GM12874 (cell line): ENCODE measurements around the gene CNTNAP2.

Experiments used
- TF ChIP-seq, protein P1 (sequence below): IDR thresholded peaks from 2 replicates; pipeline ENCODE4 v1.5.1; 2011; ENCODE audit warnings: low read depth, mild to moderate bottlenecking, control low read depth, low read length, moderate library complexity; ENCODE audit not compliant: insufficient read depth

The CNTNAP2 gene

DNA sequence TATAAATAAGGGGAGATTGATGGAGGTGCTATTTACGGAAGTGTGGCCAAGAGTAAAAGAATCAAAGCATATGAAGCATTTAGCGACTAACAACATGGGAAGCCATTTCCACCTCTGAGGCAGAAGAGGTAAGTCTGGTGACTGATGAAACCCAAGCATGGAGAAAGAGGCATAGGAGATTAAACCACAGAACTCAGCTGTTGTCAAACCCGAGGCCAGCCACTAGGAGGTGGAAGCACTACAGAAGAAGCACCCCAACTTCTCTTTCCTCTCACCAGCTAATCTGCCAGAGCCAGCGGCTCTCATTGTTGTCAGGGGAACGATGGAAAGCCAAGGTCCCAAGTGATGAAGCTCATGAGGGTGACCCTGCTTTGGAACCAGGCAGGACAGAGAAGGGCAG, 19.6 kb upstream of the CNTNAP2 start:
- TF ChIP-seq, protein P1, sequence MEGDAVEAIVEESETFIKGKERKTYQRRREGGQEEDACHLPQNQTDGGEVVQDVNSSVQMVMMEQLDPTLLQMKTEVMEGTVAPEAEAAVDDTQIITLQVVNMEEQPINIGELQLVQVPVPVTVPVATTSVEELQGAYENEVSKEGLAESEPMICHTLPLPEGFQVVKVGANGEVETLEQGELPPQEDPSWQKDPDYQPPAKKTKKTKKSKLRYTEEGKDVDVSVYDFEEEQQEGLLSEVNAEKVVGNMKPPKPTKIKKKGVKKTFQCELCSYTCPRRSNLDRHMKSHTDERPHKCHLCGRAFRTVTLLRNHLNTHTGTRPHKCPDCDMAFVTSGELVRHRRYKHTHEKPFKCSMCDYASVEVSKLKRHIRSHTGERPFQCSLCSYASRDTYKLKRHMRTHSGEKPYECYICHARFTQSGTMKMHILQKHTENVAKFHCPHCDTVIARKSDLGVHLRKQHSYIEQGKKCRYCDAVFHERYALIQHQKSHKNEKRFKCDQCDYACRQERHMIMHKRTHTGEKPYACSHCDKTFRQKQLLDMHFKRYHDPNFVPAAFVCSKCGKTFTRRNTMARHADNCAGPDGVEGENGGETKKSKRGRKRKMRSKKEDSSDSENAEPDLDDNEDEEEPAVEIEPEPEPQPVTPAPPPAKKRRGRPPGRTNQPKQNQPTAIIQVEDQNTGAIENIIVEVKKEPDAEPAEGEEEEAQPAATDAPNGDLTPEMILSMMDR: no peak

DNA sequence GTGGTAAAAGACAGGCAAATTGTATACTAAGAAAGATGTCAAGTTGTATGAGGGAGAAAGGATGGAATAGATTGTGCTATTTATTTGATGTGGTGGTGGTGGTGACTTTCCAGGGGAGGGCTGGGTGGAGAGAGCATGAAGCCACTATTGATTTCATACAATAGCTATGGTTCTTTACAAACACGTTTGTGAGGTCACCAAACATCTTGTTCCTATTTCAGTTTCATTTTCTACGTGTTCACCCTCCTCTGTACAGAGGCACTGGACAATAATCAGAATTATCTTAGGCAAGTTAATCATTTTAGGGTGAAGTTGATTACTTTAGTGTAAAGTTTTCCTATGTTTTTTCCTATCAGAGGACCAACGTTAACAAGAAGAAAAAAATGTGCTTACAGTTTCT, 10.3 kb upstream of the CNTNAP2 start:
- TF ChIP-seq, protein P1: no peak

DNA sequence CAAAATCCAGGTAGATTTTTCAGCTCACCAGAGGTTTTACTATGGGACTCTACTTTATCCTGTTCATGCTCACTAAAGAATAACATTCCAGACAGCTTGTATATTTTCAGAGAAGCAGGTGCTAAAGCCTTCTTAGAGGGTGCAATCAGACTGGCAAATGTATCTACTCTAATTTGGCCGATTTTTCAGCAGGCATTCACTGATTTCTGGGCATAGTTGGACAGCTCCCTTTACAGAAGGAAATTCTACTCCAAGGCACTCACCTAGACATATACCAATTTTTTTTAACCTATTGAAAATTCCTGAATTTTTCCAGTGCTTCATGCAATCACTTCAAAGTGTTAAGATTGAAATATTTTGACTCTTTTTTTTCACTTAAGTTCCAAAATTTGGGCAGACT, 3.8 kb upstream of the CNTNAP2 start:
- TF ChIP-seq, protein P1: no peak

DNA sequence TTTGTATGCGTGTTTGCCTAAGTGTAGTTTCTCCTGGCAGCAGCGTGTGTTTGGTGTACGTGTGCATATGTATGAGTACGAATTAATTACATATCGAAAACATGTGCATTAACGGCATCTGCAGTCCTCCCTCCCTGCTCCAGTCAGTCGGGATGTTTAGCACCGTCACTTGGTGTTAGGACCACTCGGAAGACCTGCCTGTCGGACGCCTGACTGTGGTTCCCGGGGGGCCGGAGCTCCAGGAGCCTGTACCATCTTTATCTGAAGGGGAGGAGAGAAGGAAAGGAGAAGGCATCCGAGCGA, 1.1 kb upstream of the CNTNAP2 start:
- TF ChIP-seq, protein P1: no peak

DNA sequence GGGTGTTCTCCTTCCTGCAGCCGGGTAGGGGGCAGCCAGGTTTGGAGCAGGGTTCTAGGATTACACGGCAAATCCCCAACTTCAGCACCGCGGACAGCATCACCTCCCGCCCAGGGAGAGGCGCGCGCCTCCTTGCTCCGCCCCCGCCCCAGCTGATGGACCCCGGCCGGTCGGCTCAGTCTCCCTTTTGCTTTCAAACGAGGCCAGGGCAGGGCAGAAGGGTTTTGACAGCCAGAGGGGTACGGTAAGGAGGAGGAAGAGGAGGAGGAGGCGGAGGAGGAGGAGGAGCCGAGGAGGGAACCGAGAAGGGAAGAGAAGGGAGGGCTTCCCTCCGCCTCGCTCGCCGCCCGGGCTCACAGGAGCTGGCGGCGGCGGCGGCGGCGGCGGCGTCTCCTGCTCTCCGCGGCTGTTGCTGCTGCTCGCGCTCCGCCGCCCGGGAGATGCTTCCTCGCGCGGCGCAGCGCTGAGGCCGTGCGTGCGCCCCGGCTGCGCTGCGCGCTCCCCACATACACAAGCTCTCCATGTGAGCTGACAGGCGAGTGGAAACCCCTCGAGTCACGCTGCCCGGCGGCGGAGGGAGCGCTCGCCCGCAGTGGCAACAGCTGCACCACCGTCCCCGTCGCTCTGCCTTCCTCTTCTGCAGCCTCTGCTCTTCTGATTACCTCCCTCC, 615 bp upstream of the CNTNAP2 start:
- TF ChIP-seq, protein P1: no peak

DNA sequence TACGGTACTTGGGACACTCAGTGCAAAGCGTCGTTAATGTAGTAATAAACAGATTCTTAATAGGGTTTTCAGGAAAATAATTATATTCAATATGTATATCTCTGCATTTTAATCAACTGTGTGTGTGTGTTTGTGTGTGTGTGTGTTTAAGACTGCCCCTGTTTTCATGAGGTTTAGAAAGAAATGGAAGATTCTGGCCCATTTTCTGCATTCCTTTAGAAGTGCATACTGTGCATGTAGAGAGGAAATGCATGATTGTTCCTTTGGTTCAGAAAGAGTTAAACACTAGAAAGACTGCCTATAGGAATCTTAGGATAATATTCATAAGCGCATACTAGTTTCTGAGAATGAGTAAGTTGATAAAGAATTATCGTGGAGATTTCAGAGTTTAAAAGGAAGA, 975 bp downstream of the CNTNAP2 start:
- TF ChIP-seq, protein P1: no peak

DNA sequence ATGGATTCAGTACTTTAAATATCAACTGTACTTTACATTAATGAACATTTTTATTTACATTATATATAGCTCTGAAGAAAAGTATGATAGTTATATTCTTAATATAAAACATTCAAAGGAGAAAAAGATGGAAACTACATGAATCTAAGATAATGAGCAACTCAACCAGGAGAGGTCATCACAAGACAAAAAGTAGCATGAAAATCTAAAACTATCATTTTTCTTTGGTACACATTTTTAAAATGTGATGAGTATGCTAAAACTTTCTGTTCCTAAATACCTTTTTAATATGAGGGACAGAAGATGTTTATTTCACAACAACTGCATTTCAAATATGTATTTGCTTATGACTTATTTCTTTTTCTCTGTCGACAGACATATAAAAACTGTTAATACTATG, 2.4 kb downstream of the CNTNAP2 start:
- TF ChIP-seq, protein P1: no peak
